ENCODE data around the gene OTUB1. TPM values are rescaled to one million over a fixed set of nuclear protein-coding genes. Genes with fewer than 3 reads are reported as not detected.

Gene OTUB1
- total RNA-seq, 2 donors from 2014 or later = 37.7 to 85.6 TPM

DNA sequence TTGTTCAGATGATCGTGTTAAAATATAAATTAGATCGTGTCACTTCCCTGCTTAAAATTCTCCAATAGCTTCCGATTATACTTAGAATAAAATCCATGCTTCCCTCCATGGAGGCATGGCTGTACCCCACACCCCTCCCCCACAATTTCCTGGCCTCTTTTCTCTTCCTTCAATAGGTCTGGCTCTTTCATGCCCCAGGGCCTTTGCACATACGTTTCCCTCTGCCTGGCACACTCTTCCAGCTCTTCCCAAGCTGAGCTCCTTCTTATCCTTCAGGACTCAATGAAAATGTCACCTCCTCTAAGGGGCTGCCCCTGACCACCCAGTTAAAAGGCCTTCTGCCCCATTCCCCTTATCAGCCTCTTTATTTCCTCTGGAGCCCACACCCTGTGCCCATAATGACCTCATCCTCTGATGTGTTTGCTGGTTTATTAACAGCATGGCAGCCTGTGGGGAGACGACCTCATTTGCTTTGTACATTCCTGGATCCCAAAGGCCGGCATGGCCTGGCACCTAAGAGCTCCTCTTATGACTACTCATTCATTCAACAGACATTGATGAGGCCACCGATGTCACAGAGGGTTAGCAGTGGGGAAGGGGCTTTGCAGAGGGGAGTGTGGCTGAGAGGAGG, 40.5 kb downstream of the OTUB1 start:
- TF ChIP-seq, protein P1, sequence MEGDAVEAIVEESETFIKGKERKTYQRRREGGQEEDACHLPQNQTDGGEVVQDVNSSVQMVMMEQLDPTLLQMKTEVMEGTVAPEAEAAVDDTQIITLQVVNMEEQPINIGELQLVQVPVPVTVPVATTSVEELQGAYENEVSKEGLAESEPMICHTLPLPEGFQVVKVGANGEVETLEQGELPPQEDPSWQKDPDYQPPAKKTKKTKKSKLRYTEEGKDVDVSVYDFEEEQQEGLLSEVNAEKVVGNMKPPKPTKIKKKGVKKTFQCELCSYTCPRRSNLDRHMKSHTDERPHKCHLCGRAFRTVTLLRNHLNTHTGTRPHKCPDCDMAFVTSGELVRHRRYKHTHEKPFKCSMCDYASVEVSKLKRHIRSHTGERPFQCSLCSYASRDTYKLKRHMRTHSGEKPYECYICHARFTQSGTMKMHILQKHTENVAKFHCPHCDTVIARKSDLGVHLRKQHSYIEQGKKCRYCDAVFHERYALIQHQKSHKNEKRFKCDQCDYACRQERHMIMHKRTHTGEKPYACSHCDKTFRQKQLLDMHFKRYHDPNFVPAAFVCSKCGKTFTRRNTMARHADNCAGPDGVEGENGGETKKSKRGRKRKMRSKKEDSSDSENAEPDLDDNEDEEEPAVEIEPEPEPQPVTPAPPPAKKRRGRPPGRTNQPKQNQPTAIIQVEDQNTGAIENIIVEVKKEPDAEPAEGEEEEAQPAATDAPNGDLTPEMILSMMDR (IDR thresholded peaks at IDR 0.05) = no peak
- ATAC-seq (ENCODE audit: insufficient number of reproducible peaks, low FRiP score, low read depth) (no peak), DNase-seq (ENCODE audit: low spot score) (no peak)
- Histone ChIP-seq H3K27me3 (replicated peaks; ENCODE audit: insufficient read depth) (no peaks in the 10 kb centered on the region), H3K36me3 (no peaks in the 10 kb centered on the region), H3K27ac (no peak overlapping the region), H3K4me3 (no peak overlapping the region), H3K4me1 (ENCODE audit: control insufficient read depth in 1 of 2, low read depth in 2 of 2) (peaks cover 0 to 5% of the 10 kb centered on the region in 2 donors), H3K9me3 (no peaks in the 10 kb centered on the region)

DNA sequence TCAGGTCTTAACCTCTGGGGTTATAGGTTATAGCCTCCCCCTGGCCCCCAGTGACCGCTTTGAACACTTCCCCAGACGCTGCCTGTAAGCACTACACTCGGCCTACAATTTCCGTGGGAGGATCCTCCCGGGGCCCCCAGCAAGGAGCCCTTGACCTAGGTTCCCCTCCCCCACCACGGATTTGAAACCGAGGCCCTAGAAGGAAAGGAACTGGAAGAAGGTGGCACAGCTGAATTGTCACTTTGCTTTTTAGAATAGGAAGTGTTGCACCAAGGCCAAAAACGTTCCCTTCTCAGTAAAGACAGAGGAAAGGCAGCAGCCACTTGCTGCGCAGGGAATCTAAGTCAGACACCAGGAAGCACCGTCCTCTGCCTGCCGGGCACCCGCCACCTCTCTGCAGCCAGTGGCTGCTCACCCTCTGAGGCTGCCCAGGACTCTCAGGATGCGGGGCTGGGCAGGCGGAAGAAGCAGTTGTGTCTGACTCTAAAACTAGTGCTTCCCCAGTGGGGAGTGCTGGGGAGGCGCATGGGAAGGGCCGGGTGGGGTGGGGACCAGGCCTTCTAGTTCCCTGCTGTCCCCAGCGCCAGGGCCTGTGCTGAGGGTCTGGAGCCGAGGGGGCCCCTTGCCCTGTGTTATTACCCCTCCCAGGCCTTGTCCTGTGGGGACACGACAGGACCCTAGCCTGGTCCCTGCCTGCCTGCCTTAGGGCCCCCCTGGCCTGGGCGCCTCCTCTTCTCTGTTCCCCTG, 41.6 kb downstream of the OTUB1 start:
- H3K4me3 ChIP-seq = peak overlapping the region; percentile 41
- ATAC-seq (ENCODE audit: insufficient number of reproducible peaks, low FRiP score, low read depth) (no peak), DNase-seq (ENCODE audit: low spot score) (no peak)

DNA sequence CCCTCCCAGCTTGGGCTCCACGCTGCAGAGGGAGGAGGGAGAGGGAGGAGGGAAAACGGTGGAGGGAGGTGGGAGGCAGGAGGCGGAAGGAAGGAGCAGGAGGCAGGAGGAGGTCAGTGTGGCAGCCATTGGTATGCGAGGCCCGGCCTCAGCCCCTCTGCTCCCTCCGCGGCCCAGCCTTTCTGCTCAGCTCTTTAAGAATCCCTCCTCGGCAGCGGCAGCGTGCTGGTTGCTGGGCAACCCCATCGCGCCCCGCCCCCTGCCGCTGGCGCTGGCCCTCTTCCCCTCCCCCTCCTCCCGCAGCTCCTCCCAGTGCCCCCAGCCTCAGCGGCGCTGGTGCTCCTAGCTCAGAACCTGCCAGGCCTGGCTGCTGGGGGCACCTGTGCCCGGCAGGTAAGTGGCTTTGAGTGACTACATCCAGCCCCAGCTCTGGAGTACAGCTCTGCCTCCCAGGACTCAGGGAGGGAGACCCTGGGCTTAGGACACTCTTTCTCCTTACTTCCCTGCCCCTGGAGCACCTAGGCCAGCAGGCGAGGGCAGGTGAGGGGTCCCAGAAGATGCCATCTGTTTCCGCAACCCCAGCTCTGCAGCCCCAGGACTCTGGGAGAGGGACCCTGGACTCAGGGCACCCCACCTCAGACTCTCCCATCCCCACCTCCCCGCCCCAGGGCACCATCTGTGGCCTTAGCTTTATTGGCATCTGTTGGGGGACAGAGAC, 42.3 kb downstream of the OTUB1 start:
- Histone ChIP-seq H3K27me3 (replicated peaks; ENCODE audit: insufficient read depth) (no peaks in the 10 kb centered on the region), H3K36me3 (no peaks in the 10 kb centered on the region), H3K9me3 (no peaks in the 10 kb centered on the region), H3K27ac (no peak overlapping the region), H3K4me3 (peak overlapping the region; percentile 41), H3K4me1 (ENCODE audit: control insufficient read depth in 1 of 2, low read depth in 2 of 2) (peaks cover 0 to 5% of the 10 kb centered on the region in 2 donors)
- DNase-seq (ENCODE audit: low spot score) (no peak), ATAC-seq (ENCODE audit: insufficient number of reproducible peaks, low FRiP score, low read depth) (no peak)
- TF ChIP-seq, protein P1 (IDR thresholded peaks at IDR 0.05) = no peak

More for the DNA sequence above, 41.6 kb downstream of the OTUB1 start:
- Histone ChIP-seq H3K4me1 (ENCODE audit: control insufficient read depth in 1 of 2, low read depth in 2 of 2) (peaks cover 0 to 5% of the 10 kb centered on the region in 2 donors), H3K27me3 (replicated peaks; ENCODE audit: insufficient read depth) (no peaks in the 10 kb centered on the region), H3K9me3 (no peaks in the 10 kb centered on the region), H3K27ac (no peak overlapping the region), H3K36me3 (no peaks in the 10 kb centered on the region)
- TF ChIP-seq, protein P1 (IDR thresholded peaks at IDR 0.05) = no peak

DNA sequence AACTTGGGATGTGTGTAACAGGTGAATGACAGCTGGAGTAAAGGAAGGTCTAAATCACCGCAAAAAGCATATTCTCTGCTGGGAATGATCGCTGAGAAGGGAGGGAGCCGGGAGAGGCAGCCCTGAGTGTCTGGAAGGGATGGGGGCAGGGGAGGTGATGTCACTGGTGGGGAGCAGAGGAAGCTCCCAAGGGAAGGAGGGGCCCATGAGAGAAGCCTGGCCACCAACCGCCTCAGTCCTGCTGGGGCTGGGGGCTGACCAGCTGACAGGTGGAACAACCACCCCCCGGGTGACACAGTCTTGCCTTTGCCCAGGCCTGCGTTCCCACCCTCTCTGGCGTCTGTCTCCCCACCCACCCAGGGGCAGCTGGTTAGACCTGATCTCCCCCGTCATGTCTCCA, 43.5 kb downstream of the OTUB1 start:
- Histone ChIP-seq H3K36me3 (no peaks in the 10 kb centered on the region), H3K9me3 (no peaks in the 10 kb centered on the region), H3K27me3 (replicated peaks; ENCODE audit: insufficient read depth) (no peaks in the 10 kb centered on the region), H3K4me1 (ENCODE audit: control insufficient read depth in 1 of 2, low read depth in 2 of 2) (peaks cover 0 to 5% of the 10 kb centered on the region in 2 donors), H3K27ac (no peak overlapping the region), H3K4me3 (no peak overlapping the region)
- no peak for ATAC-seq (ENCODE audit: insufficient number of reproducible peaks, low FRiP score, low read depth)
- TF ChIP-seq, protein P1 (IDR thresholded peaks at IDR 0.05) = no peak
- DNase-seq (ENCODE audit: low spot score) = no peak

DNA sequence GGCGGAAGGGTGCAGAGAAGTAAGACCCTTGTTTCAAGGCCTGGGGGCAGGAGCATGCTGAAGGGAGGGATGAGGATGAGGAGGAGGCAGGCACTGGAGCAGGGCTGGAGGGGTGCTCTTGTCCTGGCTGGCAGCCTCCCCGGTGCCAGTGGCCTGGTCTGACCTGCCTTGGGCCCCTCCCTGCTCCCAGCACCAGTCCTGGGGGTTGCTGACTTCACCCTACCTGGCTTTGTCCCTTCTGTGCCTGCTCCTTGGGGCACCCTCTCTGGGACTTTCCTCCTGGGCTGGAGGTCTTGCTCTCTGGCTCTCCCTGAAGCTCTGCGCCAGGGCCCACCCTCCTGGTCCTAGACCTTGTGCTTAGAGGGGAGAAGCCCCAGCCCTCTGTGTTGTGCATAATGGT, 44.8 kb downstream of the OTUB1 start:
- peaks cover under 1 to 12% of the 10 kb centered on the region in 2 donors for H3K4me1 ChIP-seq (ENCODE audit: control insufficient read depth in 1 of 2, low read depth in 2 of 2)
- ATAC-seq (ENCODE audit: insufficient number of reproducible peaks, low FRiP score, low read depth) (no peak), DNase-seq (ENCODE audit: low spot score) (no peak)
- no peaks in the 10 kb centered on the region for H3K36me3 ChIP-seq
- no peaks in the 10 kb centered on the region for H3K27me3 ChIP-seq (replicated peaks; ENCODE audit: insufficient read depth)
- no peaks in the 10 kb centered on the region for H3K9me3 ChIP-seq
- TF ChIP-seq, protein P1 (IDR thresholded peaks at IDR 0.05) = no peak
- H3K4me3 ChIP-seq = no peak overlapping the region
- H3K27ac ChIP-seq = no peak overlapping the region

Measured in thoracic aorta (tissue), 2 donors.